GM18861 (cell line): ENCODE measurements around the gene PALM.
"Not testable (repeated sequence)": the region's sequence is repeated elsewhere in the genome, so short reads cannot be mapped to it uniquely, and the experiment has no call there.

Experiments
- ATAC-seq: cut with Tn5 transposase; IDR thresholded peaks from one replicate; pipeline ENCODE4 v1.9.1; 2021; ENCODE audit not compliant: unreplicated experiment

PALM gene

DNA sequence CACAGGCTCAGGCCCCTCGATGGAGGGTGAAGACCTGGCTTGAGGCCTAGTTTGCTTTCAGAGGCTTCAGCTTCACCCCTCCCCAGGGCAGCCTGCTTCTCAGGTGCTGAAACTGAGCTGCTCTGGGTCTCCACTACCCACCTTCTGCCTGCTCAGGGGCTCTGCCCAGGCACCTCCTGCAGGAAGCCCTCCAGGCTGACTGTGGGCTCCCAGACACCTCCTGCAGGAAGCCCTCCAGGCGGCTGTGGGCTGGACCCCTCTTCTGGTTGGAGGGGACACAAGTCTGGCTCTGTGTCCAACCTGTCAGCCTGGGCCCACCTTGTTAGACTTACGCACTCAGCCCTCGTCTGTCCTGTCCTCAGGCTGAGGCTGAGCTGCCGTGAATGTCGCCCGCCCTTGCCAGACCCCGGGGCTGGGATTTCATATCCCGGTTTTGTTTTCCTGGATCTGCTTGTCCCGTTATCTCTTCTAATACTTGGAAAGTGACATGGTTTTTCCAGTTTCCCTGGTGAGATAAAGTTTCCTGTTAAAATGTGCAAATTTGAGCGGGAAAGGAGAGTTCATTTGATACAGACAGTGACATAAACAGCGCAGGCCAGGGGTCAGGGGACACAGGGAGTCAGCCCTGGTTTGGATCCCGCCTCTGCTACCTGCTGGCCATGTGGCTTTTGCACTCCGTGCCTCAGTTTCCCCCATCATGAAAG lies 21.4 kb downstream of the PALM start:
- no peak for ATAC-seq

DNA sequence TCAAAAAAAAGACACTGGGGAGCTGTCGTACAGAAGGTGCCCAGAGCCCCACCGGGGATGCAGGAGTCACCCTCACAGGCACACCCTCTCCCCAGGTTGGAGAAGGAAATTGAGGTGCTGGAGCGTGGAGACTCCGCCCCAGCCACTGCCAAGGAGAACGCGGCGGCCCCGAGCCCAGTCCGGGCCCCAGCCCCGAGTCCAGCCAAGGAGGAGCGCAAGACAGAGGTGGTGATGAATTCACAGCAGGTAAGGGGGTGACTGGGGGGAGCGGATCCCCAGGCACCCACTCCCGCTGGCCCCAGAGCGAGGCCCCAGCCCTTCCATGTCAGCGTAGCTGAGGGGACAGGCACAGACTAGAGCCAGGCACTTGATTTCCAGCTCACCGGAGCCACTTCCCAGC lies 22.3 kb downstream of the PALM start:
- no peak for ATAC-seq

DNA sequence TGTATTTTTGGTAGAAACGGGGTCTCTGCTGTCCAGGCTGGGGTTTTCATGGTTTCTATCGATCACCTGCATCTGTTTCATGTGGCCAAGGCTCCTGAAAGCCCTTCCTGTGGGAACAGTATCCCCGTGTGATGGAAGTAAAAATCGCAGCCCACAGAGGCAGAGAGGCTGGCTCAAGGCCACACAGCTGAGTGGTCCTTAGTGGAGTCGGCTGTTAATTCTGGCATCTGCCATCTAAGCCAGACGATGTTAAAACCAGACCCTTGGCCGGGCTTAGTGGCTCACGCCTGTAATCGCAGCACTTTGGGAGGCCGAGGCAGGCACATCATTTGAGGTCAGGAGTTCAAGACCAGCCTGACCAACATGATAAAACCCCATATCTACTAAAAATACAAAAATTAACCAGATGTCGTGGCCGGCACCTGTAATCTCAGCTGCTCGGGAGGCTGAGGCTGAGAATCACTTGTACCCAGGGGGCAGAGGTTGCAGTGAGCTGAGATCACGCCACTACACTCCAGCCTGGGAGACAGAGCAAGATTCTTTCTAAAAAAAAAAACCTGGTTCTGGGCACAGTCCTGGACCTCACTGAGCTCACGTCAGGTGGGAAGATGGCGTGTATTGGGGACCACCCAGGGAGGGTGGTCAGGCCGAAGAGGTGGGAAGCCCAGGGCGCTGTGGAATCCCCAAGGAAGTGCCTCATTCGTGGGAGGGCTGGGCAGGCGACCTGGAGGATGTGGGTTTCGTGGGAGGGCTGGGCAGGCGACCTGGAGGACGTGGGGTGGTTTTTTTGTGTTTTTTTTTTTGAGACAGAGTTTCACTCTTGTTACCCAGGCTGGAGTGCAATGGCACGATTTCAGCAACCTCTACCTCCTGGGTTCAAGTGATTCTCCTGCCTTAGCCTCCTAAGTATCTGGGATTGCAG lies 23.7 kb downstream of the PALM start:
- no peak for ATAC-seq

DNA sequence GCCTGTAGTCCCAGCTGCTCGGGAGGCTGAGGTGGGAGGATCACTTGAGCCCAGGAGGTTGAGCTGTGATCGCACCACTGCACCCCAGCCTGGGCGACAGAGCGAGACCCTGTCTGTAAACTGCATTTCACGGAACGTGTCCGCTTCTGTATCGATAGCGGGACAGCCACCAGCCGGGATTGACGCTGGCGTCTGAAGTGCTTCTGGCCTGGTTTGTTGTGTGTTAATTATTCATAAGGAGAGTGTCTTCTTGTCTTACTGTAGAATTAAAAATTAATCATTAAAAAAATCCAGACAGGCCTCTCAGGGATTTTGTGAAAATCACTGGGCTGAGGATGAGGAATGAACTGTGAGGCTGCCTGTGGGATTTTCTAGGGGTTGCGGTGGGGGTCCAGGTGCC lies 26.0 kb downstream of the PALM start:
- no peak for ATAC-seq

DNA sequence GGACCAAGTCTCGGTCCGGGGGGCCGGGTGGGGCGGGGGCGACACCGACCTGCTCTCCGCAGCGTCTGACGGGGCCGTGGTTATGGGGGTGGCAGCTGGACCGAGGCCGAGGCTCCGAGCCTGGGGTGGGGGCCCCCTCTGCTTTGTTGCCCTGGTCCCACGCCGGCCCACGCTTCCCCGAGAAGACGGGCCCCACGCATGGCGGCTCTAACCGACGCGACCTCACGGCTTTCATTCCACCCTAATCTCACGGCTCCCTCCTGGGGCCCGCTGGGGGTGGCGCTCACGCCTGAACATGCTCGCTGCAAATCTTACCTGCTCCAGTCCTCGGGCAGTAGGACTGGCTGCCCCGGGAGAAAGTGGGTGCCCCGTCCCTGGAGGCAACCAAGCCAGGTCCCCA lies 27.4 kb downstream of the PALM start:
- ATAC-seq, result no peak

DNA sequence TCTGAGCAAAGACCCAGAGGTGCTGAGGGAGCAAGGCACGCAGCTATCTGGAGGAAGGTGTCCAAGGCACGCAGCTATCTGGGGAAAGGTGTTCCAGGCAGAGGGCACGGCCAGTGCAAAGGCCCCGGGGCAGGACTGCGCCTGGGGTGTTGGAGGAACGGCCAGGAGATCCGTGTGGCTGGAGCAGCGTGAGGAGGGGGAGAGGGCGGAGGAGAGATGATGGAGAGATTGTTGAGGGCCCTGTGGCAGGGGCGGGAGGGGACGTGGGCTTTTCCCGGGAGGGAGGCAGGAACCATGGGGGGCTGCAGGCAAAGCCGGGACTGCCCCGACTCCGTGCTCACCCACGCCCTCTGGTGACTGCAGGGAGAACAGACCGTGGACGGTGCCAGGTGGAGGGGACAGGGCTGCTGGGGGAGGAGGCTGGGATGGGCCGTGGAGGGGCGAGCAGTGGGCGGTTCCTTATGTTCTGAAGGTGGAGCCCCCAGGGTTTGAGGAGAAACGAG lies 28.9 kb downstream of the PALM start:
- no peak for ATAC-seq

DNA sequence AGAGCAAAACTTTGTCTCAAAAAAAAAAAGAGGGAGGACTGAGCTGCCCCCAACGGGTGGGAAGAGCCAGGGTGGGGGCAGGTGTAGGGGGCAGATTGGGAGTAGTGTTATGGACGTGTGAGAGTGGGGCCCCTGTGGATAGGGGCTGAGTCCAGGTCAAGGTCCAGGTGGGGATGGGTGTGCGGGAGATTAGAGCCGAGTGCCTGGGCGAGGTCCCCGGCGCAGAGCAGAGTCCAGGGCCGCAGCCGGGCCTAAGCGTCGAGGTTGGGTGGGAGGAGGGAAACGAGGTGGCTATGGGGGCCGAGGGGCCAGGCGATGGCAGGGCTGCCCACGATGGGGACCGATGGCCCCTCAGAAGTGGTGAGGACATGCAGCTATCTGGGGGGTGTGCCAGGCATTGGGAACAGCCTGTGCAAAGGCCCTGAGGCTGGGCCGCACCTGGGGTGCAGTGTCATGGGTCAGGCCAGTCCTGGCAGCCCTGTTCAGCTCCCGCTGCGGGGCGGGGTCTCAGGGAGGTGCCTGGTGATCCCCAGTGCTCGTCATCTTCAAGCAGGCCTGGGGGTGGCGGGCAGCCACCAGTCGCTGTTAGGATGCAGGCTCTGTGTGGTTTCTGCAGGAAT lies 29.9 kb downstream of the PALM start:
- ATAC-seq, result no peak

DNA sequence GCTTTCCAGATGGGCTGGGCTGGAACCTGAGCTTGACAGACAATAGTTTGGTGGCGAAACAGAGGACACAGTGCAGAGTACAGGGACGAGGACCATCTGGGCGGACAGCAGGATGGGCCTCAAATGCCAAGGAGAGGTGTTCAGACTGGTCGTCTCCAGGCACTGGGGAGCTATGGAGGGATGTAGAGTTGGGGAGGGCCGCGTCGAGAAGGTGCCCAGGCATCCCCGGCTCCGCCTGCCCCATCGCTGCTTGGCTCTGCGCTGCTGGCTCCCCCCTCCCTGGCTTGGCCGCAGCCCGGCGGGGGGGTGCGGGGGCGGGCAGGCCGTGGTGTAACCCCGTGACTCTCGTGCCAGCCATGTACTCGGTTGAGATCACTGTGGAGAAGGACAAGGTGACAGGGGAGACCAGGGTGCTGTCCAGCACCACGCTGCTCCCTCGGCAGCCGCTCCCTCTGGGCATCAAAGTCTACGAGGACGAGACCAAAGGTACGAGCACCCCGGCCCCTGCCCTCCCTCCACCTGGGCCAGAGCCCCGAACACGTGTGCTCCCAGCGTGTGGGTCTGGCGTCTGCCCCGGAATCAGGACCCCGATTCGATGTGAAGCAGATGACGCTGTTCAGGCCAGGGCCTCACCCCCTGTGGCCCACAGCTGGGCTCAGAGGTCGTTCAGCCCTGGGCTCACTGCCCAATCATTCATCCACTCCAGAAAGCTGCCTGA lies 31.4 kb downstream of the PALM start:
- ATAC-seq, result no peak

DNA sequence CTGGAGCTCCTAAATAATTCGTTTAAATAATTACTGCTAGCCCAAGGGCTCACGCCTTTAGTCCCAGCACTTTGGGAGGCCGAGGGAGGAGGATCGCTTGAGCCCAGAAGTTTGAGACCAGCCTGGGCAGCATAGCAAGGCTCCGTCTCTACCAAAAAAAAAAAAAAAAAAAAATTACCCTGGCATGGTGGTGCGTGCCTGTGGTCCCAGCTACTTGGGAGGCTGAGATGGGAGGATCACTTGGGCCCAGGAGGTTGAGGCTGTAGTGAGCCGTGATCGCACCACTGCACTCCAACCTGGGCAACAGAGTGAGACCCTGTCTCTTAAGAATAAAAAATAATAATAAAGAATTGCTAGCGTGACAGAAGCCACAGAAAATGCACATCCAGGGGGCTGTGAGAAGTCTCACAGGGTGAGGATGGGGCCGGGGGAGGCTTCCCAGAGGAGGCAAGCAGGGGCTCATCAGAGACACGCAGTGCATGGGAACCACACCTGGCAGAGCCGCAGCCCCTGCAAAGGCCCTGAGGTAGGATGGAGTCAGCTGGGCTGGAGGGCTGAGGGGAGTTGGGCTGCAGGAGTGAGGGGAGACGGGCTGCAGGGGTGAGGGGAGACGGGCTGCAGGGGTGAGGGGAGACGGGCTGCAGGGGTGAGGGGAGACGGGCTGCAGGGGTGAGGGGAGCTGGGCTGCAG lies 32.2 kb downstream of the PALM start:
- not testable (repeated sequence) for ATAC-seq

DNA sequence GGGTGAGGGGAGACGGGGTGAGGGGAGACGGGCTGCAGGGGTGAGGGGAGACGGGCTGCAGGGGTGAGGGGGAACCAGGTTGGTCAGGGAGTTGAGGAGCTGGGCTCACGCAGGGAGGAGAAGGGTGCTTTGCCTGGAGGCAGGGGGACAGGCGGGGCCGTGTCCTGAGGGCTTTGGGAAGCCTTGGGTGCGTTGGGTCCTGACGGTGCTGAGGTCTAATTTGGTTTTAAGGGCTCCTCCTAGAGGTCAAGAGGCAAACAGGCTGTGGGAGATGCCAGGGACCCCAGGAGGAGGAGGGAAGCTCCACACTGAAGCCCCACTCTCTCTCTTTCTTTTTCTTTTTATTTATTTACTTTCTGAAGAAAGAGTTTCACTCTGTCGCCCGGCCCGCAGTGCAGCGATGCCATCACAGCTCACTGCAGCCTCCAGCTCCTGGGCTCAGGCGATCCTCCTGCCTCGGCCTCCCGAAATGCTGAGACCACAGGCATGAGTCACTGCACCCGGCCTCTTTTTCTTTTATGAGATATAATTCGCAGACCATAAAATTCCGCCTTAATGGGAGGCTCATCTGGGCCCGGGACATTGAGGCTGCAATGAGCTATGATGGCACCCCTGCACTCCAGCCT lies 32.9 kb downstream of the PALM start:
- no peak for ATAC-seq

DNA sequence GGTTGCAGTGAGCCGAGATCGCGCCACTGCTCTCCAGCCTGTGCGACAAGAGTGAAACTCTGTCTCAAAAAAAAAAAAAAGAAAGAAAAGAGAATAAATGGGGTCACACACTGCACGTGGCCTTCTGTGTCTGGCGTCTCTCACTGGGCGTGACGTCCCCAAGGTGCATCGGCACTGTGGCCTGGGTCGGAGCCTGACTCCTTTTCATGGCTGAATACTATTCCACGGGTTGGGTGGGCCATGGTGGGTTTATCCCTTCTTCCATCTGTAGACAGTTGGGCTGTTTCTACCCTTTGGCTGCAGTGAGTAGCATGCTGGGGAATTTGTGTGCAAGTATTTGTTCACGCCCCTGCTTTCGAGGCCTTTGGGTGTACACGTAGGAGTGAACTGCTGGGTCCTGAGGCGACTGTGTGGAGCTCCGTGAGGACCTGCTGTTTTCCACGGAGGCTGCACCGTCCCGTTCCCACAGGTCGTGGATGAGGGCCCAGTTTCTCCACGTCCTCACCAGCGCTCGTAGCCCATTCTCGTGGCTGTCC lies 33.9 kb downstream of the PALM start:
- no peak for ATAC-seq

DNA sequence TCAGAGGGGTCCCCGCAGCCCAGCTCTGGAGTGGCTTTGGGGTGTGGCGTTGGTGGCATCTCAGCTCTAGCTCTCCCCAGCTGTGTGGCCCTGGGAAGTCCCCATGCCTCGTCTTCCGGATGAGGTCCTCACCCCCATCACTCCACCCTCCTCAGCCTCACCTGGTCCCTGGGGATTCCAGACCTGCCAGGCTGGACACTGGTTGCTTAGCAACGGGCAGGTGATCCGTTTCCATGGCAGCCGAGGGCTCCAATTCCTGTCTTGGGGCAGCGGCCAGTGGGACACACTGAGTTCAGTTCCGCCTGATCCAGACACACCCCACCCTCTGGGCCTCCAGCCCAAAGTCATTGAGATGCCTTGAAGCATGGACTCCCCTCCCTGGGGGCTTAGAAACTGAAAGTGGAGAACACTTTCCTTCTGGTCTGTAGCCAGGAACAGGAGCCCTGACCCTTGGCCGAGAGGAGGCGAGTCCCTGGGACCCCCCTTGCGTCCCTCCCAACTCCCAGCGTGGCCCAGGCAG lies 34.5 kb downstream of the PALM start:
- ATAC-seq, result no peak

DNA sequence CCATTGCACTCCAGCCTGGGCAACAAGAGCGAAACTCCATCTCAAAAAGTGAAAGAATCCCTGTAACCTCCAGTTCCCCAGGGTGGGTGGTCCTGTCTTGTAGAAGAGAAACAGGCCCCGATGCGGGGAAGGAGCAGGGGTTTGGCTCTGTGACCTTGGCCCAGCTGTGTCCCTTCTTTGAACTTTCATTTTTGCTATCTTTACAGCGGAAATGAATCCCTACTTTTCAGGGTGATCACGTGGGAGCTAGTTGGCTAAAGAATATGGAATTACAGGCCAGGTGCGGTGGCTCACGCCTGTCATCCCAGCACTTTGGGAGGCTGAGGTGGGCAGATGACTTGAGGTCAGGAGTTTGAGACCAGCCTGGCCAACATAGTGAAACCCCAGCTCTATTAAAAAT lies 36.4 kb downstream of the PALM start:
- ATAC-seq, result not testable (repeated sequence)

DNA sequence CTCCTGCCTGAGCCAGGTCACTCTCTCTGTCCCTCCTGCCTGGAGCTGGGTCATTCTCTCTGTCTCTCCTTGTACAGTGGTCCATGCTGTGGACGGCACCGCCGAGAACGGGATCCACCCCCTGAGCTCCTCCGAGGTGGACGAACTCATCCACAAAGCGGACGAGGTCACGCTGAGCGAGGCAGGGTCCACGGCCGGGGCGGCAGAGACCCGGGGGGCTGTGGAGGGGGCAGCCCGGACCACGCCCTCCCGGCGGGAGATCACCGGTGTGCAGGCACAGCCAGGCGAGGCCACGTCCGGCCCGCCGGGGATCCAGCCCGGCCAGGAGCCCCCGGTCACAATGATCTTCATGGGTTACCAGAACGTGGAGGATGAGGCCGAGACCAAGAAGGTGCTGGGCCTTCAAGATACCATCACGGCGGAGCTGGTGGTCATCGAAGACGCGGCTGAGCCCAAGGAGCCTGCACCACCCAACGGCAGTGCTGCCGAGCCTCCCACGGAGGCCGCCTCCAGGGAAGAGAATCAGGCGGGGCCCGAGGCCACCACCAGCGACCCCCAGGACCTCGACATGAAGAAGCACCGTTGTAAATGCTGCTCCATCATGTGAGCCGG lies 37.6 kb downstream of the PALM start:
- no peak for ATAC-seq

DNA sequence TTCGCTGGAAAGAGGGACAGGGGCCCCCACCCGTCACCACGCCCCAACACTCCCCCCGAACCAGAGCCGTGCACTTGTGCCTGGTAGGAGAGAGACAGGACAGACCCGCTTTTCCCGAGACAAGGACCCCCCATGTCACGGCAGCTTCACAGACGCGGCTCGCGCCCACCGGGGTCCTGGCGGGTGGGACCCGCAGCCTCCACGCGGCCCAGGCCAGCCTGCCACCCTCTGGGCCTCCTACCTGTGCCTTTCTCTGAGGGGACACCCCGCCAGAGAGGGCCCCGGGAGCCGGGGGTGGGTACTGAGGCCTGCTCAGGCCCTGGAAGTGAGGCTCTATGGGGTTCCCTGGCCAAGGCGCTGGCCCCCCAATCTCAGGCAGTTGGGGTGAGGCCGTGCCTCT lies 38.2 kb downstream of the PALM start:
- no peak for ATAC-seq

DNA sequence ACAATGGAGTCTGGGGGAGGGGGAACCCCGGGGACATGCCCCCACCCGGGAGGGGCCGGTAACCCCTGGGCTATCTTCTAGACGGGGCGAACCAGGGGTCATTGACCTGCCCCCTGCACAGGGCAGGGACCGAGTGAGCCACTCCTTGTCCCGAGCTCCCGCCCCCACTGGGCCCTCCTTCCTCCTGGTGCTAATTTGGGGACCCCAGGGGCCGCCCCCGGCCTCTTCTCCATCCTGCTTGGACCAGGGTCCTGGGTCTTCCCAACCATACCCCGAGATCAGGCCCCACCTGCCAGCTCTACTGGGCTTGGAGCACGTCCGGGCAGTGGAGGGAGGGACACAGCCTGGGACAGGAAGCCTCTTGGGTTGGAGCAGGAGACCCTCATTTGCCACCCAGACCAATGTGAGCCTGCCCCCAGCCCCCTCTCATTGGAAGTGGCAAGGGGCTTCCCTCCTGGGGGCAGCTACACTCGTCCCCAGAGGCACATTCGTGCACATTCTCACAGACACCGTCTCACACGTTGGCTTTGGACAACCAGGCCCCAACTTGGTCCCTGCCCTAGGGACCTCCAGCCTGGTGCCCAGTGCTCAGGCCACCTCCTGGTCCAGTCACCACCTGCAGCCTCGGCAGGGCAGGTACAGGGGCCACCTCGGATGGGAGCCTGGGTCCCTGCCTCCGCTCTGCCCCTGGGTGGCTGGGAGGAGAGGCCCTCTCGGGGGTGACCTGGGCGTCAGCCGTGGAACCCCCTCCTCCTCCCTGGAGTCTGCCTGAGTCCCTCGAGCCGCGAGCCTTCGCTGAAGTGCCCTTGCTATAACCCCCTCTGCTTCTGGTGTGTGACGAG lies 38.9 kb downstream of the PALM start:
- ATAC-seq, result no peak

DNA sequence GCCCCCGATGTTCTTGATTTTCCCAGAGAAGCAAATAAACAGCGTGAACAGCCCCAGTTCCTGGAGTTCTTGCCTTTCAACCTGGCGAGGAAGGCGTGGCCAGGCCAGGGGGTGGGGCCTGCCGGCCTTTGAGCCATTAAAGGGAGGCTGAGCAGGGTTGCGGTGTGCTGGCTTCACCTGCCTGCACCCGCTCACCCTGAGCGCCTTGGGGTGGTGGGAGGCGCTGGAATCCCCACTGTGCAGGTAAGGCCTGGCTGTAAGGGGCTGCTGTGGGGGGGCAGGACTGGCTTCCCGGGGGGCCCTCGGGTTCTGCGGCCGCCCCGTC lies 39.5 kb downstream of the PALM start:
- no peak for ATAC-seq

DNA sequence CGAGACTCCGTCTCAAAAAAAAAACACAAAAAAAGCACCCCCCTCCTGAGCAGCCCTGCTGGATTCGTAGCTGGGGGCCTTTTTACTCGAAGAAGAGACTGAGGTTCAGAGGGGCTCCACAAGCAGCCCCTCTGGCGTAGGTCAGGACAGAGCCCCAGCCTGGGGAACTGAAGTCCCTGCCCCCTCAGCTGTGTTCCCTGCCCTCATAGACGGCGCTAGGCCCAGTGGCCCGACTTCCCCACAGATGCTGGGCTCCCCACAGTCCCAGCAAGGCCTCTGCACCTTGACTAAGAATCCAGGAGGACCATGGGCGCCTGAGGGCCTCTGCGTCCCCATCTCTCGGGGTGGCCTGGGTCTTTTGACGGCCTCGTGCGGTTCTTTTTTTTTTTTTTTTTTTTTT lies 41.1 kb downstream of the PALM start:
- no peak for ATAC-seq
